Measurements from ENCODE around the gene CNBP. TPM values are rescaled to one million over a fixed set of nuclear protein-coding genes. Genes with fewer than 3 reads are reported as not detected.
A peak's percentile ranks its signal among the peaks of the same experiment; 100 is the strongest.
"Not testable (repeated sequence)": the region's sequence is repeated elsewhere in the genome, so short reads cannot be mapped to it uniquely, and the experiment has no call there.

Gene CNBP
- total RNA-seq, 2 experiments from 2014 or later, result 263 to 270 TPM

DNA sequence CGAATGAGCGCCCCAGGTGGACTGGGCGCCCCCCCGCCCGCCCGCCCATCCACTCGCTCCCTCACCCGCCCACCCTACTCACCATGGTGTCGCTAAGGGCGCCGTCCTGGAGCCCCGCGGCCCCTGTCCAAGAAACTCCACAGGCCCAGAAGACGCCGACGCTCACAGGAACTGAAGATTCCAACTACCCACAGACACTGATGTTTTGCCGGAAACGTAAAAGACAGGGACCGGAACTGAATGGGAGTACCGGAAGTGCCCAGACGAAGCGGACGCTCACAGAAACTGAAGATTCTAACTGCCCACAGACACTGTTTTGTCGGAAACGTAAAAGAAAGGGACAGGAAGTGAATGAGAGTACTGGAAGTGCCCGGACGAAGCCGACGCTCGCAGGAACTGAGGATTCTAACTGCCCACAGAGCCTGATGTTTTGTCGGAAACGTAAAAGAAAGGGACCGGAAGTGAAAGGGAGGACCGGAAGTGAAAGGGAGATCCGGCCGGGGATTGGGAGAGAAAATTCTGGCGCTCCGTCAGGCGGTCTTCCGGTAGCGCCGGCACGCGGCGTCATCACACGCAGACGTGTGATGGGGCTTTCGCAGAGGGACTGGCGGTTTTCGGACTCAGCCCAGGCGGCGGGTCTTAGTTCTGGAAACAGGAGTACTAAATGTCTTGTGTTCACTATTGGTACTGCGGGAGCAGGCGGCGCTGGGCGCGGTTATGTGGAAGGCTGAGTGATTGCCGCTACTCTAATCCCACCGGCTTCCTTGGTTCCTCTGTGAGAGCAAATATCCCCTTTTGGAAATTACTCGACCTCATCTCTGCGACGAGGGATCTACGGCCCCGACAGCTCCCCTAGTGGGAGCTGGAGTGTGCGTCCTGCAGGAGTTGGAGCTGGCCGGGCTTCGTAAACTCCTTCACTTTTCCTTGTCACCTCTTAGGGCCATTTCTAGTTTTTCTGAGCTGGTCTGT is 22.5 kb downstream of the CNBP start, which contains the start of gene ISY1:
Gene ISY1, minus strand, starts transcription at position 173 of the 969 bp plus-strand sequence. Its CDS starts 88 bp downstream, at position 85.
- DNase-seq, result peak; percentile 91
- peaks cover 29% of the 10 kb centered on the region for H3K36me3 Mint-ChIP-seq (ENCODE audit: low read depth)
- peaks cover 37% of the 10 kb centered on the region for H3K4me1 Mint-ChIP-seq
- peak within 1 kb of the TSS; percentile 95 for H3K4me3 Mint-ChIP-seq
- no peaks in the 10 kb centered on the region for H3K27me3 Mint-ChIP-seq
- peak within 1 kb of the TSS; percentile 98 for H3K27ac Mint-ChIP-seq
- ChIA-PET POLR2A (interaction anchor here (1.0 kb wide), 1 partner anchor 85 kb away, joined by 9 read pairs; no protein-coding TSS in a partner anchor), CTCF (interaction anchor here (0.7 to 3.2 kb wide), 19 partner anchors 9 to 512 kb away, joined by 3 to 48 read pairs (median 5); partner anchors contain the start of genes COPG1 and RAB43)
- no peaks in the 10 kb centered on the region for H3K9me3 Mint-ChIP-seq

DNA sequence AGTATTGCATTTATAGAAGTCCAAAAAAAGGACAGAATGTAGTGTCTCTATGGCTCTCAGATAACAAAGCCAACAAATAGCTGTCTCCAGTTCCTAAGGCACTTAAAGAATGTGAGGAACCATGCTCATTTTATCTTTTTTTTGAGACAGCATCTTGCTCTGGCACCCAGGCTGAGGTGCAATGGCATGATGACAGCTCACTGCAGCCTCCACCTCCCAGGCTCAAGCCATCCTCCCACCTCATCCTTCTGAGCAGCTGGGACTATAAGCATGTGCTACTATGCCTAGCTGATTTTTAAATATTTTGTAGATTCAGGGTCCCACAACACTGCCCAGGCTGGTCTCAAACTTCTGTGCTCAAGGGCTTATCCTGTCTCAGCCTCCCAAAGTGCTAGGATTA is 38.9 kb downstream of the CNBP start:
- CTCF ChIA-PET, result interaction anchor here (0.6 to 2.3 kb wide), 4 partner anchors 11 to 138 kb away, joined by 3 to 5 read pairs (median 3); no protein-coding TSS in a partner anchor
- no peak for DNase-seq
- H3K9me3 Mint-ChIP-seq, result no peaks in the 10 kb centered on the region
- H3K27me3 Mint-ChIP-seq, result no peaks in the 10 kb centered on the region
- H3K4me1 Mint-ChIP-seq, result peaks cover 3% of the 10 kb centered on the region
- H3K4me3 Mint-ChIP-seq, result no peak overlapping the region
- POLR2A ChIA-PET, result no interaction called here
- no peak overlapping the region for H3K27ac Mint-ChIP-seq
- H3K36me3 Mint-ChIP-seq (ENCODE audit: low read depth), result peaks cover 31% of the 10 kb centered on the region

DNA sequence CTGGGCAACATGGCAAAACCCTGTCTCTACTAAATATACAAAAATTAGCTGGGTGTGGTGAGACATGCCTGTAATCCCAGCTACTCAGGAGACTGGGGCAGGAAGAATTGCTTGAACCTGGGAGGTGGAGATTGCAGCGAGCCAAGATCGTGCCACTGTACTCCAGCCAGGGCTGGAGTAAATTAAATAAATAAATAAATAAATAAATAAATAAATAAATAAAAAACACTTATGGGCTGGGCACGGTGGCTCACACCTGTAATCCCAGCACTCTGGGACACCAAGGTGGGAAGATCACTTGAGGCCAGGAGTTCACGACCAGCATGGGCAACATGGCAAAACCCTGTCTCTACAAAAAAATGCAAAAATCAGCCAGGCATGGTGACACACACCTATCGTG is 42.7 kb downstream of the CNBP start:
- DNase-seq, CTCF ChIA-PET, H3K9me3 Mint-ChIP-seq, POLR2A ChIA-PET, H3K4me1 Mint-ChIP-seq, H3K4me3 Mint-ChIP-seq, H3K27ac Mint-ChIP-seq, H3K27me3 Mint-ChIP-seq: not testable (repeated sequence)
- H3K36me3 Mint-ChIP-seq (ENCODE audit: low read depth), result peaks cover 26% of the 10 kb centered on the region

DNA sequence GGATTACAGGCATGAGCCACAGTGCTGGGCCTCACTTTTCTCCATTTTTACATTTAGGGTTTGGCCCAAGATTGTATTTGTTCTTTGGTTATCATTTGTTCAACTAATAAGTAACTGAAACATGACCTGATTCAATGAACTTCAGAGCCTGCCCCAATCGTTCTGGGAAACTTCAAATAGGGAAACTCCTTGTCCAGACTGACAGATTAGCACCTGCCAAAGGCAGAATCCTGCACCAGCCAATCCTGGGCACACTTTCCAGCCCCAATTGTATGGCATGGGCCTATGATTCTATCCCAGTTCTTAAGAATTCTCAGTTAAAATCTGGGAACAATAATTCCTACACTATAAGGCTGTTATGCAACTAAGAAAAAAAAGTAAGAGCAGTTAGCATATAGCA is 43.8 kb downstream of the CNBP start:
- CTCF ChIA-PET, result no interaction called here
- no peaks in the 10 kb centered on the region for H3K4me1 Mint-ChIP-seq
- H3K27ac Mint-ChIP-seq, result no peak overlapping the region

DNA sequence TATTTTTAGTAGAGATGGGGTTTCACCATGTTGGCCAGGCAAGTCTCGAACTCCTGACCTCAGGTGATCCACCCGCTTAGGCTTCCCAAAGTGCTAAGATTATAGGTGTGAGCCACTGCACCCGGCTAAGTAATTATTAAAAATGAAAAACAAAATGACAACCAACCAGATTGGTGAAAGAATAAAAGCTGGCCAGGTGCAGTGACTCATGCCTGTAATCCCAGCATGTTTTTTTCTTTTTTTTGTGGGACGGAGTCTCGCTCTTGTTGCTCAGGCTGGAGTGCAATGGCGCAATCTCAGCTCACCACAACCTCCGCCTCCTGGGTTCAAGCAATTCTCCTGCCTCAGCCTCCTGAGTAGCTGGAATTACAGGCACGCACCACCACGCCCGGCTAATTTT is 47.4 kb downstream of the CNBP start:
- POLR2A ChIA-PET, result not testable (repeated sequence)

More for the DNA sequence above, 43.8 kb downstream of the CNBP start:
- Mint-ChIP-seq H3K36me3 (ENCODE audit: low read depth) (peaks cover 18% of the 10 kb centered on the region), H3K9me3 (no peaks in the 10 kb centered on the region), H3K27me3 (no peaks in the 10 kb centered on the region), H3K4me3 (no peak overlapping the region)
- POLR2A ChIA-PET, result no interaction called here
- no peak for DNase-seq

DNA sequence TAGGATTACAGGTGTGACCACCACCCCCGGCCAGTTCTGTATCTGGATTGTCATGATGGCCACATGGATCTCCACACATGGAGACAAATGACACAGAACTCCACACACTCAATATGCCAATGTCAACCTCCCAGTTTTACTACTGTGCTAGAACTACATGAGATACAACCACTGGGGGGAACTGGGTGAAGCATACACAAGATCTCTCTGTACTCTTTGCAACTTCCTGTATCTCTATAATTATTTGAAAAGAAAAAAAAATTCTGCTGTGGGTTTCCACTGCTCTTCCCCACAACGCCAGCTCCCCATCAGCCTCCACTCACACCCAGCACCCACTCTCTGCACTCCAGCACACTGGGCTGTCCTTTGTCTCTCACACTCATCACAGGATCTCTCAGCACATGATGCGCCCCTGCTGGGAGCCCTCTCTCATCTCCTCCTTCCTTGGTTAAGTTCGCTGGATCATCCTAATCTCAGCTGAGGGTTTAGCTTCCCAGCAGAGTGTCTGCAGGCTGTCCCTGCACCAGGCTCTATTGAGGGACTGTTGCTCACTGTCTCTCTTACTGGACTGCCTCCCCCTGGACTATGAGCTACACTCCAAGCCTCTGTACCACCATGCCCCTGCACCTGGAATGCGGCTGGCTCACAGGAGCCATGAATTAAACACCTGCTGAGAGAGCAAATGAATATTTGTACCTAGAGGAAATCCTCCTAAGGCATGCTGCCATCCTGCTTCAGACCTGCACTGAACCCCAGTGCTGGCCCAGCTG is 51.4 kb downstream of the CNBP start:
- no peak overlapping the region for H3K4me3 Mint-ChIP-seq
- no peaks in the 10 kb centered on the region for H3K9me3 Mint-ChIP-seq
- H3K36me3 Mint-ChIP-seq (ENCODE audit: low read depth), result peaks cover 42% of the 10 kb centered on the region
- H3K27ac Mint-ChIP-seq, result peak overlapping the region; percentile 15
- no peak for DNase-seq
- CTCF ChIA-PET, result interaction anchor here (1.3 to 2.9 kb wide), 4 partner anchors 10 to 113 kb away, joined by 3 to 9 read pairs (median 4); partner anchors contain the start of gene RAB43
- no peaks in the 10 kb centered on the region for H3K27me3 Mint-ChIP-seq
- H3K4me1 Mint-ChIP-seq, result peaks cover 7% of the 10 kb centered on the region
- POLR2A ChIA-PET, result no interaction called here

More for the DNA sequence above, 47.4 kb downstream of the CNBP start:
- not testable (repeated sequence) for H3K4me3 Mint-ChIP-seq, H3K9me3 Mint-ChIP-seq, H3K27me3 Mint-ChIP-seq, H3K27ac Mint-ChIP-seq, DNase-seq, H3K4me1 Mint-ChIP-seq
- H3K36me3 Mint-ChIP-seq (ENCODE audit: low read depth), result peaks cover 39% of the 10 kb centered on the region
- CTCF ChIA-PET, result interaction anchor here (1.0 kb wide), 1 partner anchor 30 kb away, joined by 3 read pairs; no protein-coding TSS in a partner anchor

DNA sequence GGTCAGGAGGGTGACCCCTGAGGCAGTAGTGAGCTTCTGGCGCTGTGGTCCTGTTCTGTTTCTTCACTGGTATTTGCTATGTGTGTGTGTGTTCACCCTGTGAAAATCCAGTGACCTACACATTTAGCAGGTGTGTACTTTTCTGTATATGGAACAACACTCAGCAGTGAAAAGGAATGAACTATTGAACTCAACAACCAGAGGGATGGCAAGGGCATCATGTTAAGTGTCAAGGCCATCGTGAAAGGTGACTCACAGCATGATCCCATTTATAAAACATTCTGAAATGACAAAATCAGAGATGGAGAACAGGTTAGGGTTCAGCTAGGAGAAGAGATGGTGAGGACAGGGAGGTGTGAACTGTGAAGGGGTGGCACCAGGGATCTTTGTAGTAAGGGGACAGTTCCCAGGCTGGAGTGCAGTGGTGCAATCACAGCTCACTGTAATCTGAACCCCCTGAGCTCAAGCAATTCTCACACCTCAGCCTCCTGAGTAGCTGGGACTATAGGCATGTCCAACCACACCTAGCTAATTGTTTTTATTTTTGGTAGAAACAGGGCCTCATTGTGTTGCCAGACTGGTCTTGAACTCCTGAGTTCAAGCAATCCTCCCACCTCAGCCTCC is 52.1 kb downstream of the CNBP start:
- CTCF ChIA-PET, result interaction anchor here (1.3 to 2.9 kb wide), 4 partner anchors 9 to 114 kb away, joined by 3 to 9 read pairs (median 4); partner anchors contain the start of gene RAB43
- POLR2A ChIA-PET, result interaction anchor here (0.6 kb wide), 2 partner anchors 26 to 94 kb away, joined by 4 to 7 read pairs; no protein-coding TSS in a partner anchor
- Mint-ChIP-seq H3K4me3 (no peak overlapping the region), H3K27me3 (no peaks in the 10 kb centered on the region), H3K27ac (peak overlapping the region; percentile 15), H3K4me1 (peaks cover 8% of the 10 kb centered on the region), H3K9me3 (no peaks in the 10 kb centered on the region), H3K36me3 (ENCODE audit: low read depth) (peaks cover 41% of the 10 kb centered on the region)
- no peak for DNase-seq

DNA sequence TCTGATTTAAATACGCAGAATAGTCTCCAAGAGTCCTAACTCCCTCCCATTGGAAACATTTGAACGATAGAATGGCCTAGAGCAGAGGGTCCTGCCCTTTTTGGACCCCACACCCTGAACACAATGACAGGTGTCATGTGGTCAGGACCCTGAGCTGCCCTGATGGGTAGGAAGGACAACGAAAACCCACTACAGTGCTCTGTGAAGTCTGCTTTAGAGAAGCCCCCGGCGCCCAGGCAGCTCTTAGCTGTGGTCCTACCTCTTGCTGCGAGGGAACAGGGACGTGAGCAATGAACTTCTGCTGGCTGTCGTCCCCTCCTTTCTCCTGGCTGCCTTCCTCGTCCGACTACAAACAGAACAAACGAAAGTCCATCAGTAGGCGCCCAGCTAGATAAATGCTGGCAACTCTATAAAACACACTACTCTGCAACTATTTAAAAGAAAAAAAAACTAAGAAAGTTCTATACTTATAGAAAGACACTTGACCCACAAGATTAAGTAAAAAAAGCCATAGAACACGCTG is 53.3 kb downstream of the CNBP start:
- no peaks in the 10 kb centered on the region for H3K9me3 Mint-ChIP-seq
- CTCF ChIA-PET, result interaction anchor here (1.1 to 2.9 kb wide), 2 partner anchors 9 to 171 kb away, joined by 3 to 9 read pairs; partner anchors contain the start of gene RAB43

DNA sequence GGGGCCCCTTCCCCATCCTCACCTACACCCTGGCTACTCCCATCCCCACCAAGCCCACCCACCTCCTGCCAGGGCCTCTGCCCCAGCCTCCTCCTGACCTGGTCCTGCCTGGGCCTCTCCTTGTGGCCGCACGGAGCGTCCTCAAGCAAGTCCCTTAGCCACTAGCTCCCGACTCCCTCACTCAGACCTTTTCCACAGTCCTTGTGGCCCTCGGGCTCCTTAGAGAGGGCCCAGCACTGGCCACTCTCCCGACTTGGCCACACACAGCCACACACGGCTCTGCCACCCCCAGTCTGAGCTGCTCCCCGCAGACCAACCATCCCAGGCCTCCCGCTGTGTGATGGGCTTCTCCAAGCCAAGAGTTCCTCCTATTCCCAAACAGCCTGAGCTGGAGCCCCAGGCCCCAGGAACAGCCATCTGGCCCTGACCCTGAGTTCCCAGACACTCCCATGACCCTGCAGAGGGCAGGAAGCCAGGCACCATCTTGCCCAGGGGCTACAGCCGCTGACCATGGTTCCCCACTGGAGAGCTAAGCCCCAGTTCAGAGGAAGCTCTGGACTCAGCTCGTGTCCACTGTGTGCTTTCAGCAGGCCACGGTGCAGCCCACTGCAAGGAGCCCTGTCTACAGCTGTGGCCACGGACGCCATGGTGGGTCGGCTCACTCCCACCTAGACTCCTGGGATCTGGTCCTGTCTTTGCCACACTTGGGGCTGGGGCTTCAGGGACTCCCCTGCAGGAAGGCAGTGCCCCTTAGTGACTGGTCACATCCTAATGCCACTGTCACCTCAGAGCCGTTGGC is 55.1 kb downstream of the CNBP start:
- H3K27me3 Mint-ChIP-seq, result no peaks in the 10 kb centered on the region
- H3K9me3 Mint-ChIP-seq, result no peaks in the 10 kb centered on the region
- H3K4me1 Mint-ChIP-seq, result peaks cover 8% of the 10 kb centered on the region
- H3K36me3 Mint-ChIP-seq (ENCODE audit: low read depth), result peaks cover 32% of the 10 kb centered on the region
- ChIA-PET CTCF (interaction anchor here (0.6 to 1.2 kb wide), 2 partner anchors 41 to 120 kb away, joined by 3 read pairs; no protein-coding TSS in a partner anchor), POLR2A (no interaction called here)
- DNase-seq, result no peak
- no peak overlapping the region for H3K27ac Mint-ChIP-seq
- H3K4me3 Mint-ChIP-seq, result no peak overlapping the region

More for the DNA sequence above, 53.3 kb downstream of the CNBP start:
- Mint-ChIP-seq H3K4me3 (no peak overlapping the region), H3K27me3 (no peaks in the 10 kb centered on the region), H3K4me1 (peaks cover 8% of the 10 kb centered on the region), H3K36me3 (ENCODE audit: low read depth) (peaks cover 41% of the 10 kb centered on the region), H3K27ac (no peak overlapping the region)
- no peak for DNase-seq
- POLR2A ChIA-PET, result no interaction called here

DNA sequence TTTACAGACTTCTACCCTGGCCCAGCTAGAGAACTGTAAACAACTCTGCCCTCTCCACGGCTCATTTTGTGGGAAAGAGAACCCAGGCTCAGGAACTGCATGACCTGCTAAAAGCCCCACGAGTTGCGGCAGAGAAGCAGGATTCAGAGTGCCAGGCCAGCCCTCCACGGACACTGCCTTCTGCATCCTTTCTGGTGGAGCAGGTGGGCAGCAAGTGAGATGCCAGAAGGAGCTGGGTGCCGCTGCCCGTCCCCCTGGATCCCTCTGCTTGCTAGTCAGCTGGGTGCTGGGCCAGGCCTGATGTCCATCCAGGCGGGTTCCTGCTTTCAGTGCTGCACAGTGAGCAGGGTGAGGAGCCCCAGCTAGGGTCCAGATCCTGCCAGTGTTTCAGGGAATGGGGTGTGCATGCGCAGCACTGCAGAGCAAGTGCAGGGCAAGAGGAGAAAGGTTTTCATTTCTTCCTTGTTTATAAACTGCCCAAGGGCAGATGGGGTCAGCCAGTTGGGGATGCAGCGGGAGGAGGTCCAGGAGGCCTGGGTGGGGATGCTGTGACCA is 56.9 kb downstream of the CNBP start:
- Mint-ChIP-seq H3K4me3 (no peak overlapping the region), H3K27ac (no peak overlapping the region), H3K4me1 (peaks cover 15% of the 10 kb centered on the region), H3K36me3 (ENCODE audit: low read depth) (peaks cover 17% of the 10 kb centered on the region), H3K27me3 (no peaks in the 10 kb centered on the region), H3K9me3 (no peaks in the 10 kb centered on the region)
- CTCF ChIA-PET, result no interaction called here
- POLR2A ChIA-PET, result interaction anchor here (1.1 kb wide), 1 partner anchor 36 kb away, joined by 4 read pairs; no protein-coding TSS in a partner anchor
- DNase-seq, result no peak
